ENCODE data around the gene CNTN4. TPM values are rescaled to one million over a fixed set of nuclear protein-coding genes. Genes with fewer than 3 reads are reported as not detected.

CNTN4 gene
- total and polyA plus RNA-seq, 7 donors: 0.17 to 3.2 (median 0.42) TPM

GRCh38 chr3:2741516-2741915 is 642.9 kb downstream of the CNTN4 start:
- intact Hi-C loops (cut with DNase I): no loop called here
- no peak for ATAC-seq
- no peak for TF ChIP-seq CTCF (IDR thresholded peaks at IDR 0.05)
- Histone ChIP-seq H3K27me3 (ENCODE audit: insufficient read depth in 3 of 3, low read length in 2 of 3) (no peaks in the 10 kb centered on the region), H3K9me3 (no peaks in the 10 kb centered on the region), H3K4me1 (no peaks in the 10 kb centered on the region), H3K27ac (no peak overlapping the region), H3K36me3 (ENCODE audit: insufficient read depth in 1 of 2, low read depth in 1 of 2) (no peaks in the 10 kb centered on the region), H3K4me3 (no peak overlapping the region)
- DNase-seq: no peak
- 14 to 24% (median 18%) methylated on average over 3 of the region's 3 CpGs for WGBS, 3 donors

- no peaks in the 10 kb centered on the region for H3K4me1 ChIP-seq
- no peaks in the 10 kb centered on the region for H3K27me3 ChIP-seq (ENCODE audit: insufficient read depth in 3 of 3, low read length in 2 of 3)
- H3K36me3 ChIP-seq (ENCODE audit: insufficient read depth in 1 of 2, low read depth in 1 of 2): no peaks in the 10 kb centered on the region
- ATAC-seq: no peak
- intact Hi-C loops (cut with DNase I): no loop called here
- H3K9me3 ChIP-seq: no peaks in the 10 kb centered on the region
- H3K27ac ChIP-seq: no peak overlapping the region
- 19 to 20% (median 20%) methylated on average over 9 of the region's 9 CpGs for WGBS, 3 donors
- no peak overlapping the region for H3K4me3 ChIP-seq
- DNase-seq: no peak
- TF ChIP-seq CTCF (IDR thresholded peaks at IDR 0.05): no peak
These were observed 666.4 kb downstream of the CNTN4 start for GRCh38 chr3:2765002-2765579.

- H3K9me3 ChIP-seq: no peaks in the 10 kb centered on the region
- no peak overlapping the region for H3K4me3 ChIP-seq
- no peaks in the 10 kb centered on the region for H3K4me1 ChIP-seq
- no peak for TF ChIP-seq CTCF (IDR thresholded peaks at IDR 0.05)
- no peak overlapping the region for H3K27ac ChIP-seq
- no peak for DNase-seq
- no peaks in the 10 kb centered on the region for H3K27me3 ChIP-seq (ENCODE audit: insufficient read depth in 3 of 3, low read length in 2 of 3)
- ATAC-seq: no peak
- no peaks in the 10 kb centered on the region for H3K36me3 ChIP-seq (ENCODE audit: insufficient read depth in 1 of 2, low read depth in 1 of 2)
- 9 to 21% (median 16%) methylated on average over 2 of the region's 2 CpGs for WGBS, 3 donors
- intact Hi-C loops (cut with DNase I): no loop called here
These were observed 671.8 kb downstream of the CNTN4 start for GRCh38 chr3:2770451-2770850.

GRCh38 chr3:2771193-2771592 is 672.5 kb downstream of the CNTN4 start:
- ATAC-seq: no peak
- no peak for TF ChIP-seq CTCF (IDR thresholded peaks at IDR 0.05)
- H3K27me3 ChIP-seq (ENCODE audit: insufficient read depth in 3 of 3, low read length in 2 of 3): no peaks in the 10 kb centered on the region
- DNase-seq: no peak
- no peaks in the 10 kb centered on the region for H3K9me3 ChIP-seq
- H3K4me1 ChIP-seq: no peaks in the 10 kb centered on the region
- H3K4me3 ChIP-seq: no peak overlapping the region
- no peak overlapping the region for H3K27ac ChIP-seq
- H3K36me3 ChIP-seq (ENCODE audit: insufficient read depth in 1 of 2, low read depth in 1 of 2): no peaks in the 10 kb centered on the region
- intact Hi-C loops (cut with DNase I): no loop called here

- intact Hi-C loops (cut with DNase I): no loop called here
- H3K27me3 ChIP-seq (ENCODE audit: insufficient read depth in 3 of 3, low read length in 2 of 3): no peaks in the 10 kb centered on the region
- no peak for TF ChIP-seq CTCF (IDR thresholded peaks at IDR 0.05)
These were observed 673.1 kb downstream of the CNTN4 start for GRCh38 chr3:2771741-2772140.

More at GRCh38 chr3:2771741-2772140, 673.1 kb downstream of the CNTN4 start:
- WGBS, 3 donors: 58 to 70% (median 64%) methylated on average over 5 of the region's 5 CpGs
- Histone ChIP-seq H3K9me3 (no peaks in the 10 kb centered on the region), H3K4me1 (no peaks in the 10 kb centered on the region), H3K36me3 (ENCODE audit: insufficient read depth in 1 of 2, low read depth in 1 of 2) (no peaks in the 10 kb centered on the region), H3K27ac (no peak overlapping the region), H3K4me3 (no peak overlapping the region)
- ATAC-seq: no peak
- no peak for DNase-seq

Measured in psoas muscle (tissue), 8 donors.